HCEC 1CT (cell line): ENCODE results near the gene MTHFD2L.
"Not testable (repeated sequence)": the region's sequence is repeated elsewhere in the genome, so short reads cannot be mapped to it uniquely, and the experiment has no call there.

Experiments used
- DNase-seq: peaks from one replicate; pipeline ENCODE4 v3.0.0-alpha.2; 2017

MTHFD2L gene

DNA sequence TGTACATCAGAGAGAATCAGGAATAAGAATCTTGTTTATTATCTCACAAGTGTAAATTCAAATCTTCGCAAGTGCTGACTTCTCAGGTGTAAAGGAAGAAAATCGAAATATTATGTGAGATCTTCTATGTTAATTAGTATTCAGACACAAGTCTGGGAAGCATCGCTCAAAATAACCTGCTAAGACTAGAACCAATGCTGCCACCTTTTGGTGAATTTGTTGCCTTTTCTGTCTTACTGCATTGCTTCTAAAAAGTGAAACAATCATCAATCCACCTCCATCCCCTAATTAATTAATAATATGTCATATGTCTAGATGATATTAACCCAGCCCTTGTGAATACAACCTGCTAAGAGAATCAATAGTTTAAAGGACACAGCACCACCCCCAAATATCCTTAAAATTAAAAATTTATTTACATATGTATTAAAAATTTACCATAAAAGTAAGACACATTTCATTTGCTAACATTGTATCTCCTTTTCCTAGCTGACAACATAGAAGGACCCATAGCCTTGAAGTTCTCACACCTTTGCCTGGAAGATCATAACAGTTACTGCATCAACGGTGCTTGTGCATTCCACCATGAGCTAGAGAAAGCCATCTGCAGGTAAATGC lies 153.9 kb downstream of the MTHFD2L start:
- DNase-seq = no peak

DNA sequence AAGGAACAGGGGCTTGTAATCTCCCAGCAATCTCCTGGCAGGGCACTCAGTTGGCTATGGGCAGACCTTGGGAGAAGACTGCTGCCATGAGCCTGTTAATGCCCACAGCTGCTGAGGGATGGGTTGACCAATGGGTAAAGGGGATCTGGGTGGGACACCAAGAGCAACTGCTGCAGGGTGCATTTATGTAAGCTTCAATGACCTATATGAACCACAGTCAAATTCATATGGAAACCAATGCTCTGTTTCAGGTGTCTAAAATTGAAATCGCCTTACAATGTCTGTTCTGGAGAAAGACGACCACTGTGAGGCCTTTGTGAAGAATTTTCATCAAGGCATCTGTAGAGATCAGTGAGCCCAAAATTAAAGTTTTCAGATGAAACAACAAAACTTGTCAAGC lies 156.4 kb downstream of the MTHFD2L start:
- DNase-seq = no peak

DNA sequence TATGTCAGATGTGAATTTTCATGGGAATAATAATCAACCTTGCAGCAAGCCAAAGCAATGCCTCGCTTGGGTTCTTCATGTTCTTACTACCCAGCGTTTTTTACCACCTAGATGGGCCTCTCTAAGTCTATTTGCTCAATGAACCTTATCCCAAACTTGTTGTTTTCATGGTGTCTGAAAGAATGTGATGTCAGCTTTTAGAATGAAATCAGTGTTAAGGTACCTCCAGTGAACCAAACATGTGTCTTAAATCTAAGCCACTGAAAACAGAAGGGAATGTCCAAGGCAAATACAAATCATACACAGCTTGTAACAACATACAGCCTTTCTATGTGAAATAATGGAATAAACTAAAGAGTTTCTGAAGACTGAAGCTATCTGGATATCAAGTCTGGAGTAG lies 157.0 kb downstream of the MTHFD2L start:
- no peak for DNase-seq

DNA sequence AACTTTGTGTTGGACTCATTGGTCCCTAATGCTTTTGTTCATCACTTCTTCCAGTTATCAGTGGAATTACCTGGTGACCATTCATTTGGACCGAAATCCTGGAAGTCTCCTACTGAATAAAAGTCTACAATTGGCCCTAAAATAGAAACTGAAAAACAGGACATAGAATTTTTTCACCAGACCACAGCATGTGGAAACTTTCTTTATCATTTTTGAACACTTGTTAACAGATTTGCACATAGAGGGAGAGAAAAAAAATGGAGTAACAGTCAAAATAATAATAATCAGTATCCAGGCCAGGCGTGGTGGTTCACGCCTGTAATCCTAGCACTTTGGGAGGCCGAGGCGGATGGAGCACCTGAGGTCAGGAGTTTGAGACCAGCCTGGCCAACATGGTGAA lies 157.5 kb downstream of the MTHFD2L start:
- DNase-seq = no peak

DNA sequence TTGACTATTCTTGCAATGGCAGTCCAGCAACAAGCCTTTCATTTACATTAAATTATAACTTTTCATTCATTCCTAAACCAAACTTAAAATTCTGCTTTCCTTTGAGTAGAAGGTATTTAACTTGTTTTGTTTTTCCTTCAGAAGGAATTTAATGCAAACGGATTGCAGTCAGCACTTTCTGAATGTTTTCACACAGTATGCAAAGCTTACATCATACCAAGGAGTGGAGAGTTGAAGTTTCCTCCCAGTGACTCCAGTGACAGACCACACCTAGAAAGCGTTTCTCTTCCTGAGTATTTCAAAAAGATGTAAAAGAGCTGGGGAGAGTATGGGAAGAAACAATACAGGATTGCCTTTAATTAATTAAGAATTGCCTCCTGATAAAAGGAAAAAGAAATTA lies 158.5 kb downstream of the MTHFD2L start:
- no peak for DNase-seq

DNA sequence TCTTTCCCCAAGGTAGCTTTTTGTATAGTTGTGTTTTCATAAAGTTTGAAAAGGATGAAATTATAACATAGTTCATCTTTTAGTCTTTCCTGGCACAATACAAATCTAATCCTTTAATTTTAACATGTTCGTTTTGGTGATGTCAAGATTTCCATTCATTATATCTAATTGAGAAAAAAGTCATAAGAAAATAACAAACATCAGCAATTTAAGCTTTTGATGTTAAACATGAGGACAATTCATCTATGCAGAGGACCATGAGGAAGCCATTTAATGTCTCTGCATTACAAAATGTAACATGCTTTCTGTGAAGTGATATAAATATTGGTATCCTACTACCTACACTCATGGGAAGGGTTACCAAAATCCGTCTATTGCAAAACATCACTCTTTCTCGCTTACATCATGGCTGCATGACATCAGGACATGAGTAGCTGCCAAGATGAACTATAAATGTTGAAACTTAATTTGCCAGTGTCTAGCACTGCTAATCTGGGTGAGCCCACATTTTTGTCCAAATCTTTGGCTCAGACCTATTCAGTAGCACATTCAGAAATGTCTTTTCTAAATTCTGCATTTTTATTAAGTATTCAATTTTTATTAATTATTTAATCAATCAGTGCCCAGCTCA lies 159.8 kb downstream of the MTHFD2L start:
- DNase-seq = no peak

DNA sequence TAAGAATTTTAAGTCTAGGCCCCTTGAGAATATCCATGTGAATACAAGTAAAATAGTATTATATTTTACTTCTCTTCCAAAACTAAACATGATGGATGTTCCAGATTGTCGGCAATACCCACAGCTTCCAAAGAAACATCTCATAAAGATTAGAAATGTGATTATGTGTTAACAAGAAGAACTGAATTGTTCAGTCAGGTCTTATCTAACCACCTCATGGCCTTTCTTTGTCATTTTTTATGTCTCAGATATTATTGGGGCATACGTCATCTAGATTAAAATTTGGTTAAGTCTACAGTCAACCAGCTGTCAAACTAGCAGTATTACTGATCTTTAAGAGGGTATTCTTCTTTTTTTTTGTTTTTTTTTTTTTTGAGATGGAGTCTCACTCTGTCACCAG lies 160.4 kb downstream of the MTHFD2L start:
- DNase-seq = no peak

DNA sequence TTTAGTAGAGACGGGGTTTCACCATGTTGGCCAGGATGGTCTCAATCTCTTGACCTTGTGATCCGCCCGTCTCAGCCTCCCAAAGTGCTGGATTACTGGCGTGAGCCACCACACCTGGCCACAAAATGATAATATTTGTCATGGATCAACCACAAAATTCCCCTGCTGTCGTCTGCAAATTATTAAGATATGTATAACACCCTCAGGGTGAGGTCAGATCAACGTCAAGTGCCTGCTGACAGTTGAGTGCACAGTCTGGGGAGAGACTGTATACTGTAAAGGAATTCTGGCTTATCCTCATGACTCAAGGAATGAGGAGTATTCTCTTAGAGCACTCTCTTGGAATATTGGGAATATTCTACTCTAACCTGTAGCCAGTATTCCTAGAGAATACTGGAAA lies 161.6 kb downstream of the MTHFD2L start:
- DNase-seq = no peak

DNA sequence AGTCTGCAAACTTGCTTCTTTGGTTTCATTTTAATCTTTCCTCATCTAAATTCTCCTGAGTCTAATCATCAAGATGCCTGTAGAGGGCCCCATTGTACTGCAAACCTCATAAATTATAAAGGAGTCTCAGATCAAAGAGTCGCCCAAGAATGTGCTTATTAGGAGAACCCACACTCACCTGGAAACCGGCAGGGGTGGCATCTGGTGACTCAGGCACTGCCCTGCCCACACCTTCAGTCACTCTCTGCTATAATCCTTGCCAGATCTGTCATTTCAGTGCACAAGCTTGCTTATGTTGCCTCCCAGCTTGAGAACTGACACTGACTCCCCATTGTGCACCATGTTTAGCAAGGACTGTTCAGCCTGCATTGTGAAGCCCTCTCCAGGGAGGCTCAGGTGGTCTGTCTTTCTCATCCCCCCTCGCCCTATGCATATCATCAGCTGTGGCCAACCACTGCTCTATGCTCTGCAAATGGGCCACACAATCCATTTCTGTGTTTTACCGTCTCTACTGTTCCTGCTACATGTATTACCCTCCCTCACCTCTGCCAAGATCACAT lies 162.7 kb downstream of the MTHFD2L start:
- peak; percentile 57 for DNase-seq

DNA sequence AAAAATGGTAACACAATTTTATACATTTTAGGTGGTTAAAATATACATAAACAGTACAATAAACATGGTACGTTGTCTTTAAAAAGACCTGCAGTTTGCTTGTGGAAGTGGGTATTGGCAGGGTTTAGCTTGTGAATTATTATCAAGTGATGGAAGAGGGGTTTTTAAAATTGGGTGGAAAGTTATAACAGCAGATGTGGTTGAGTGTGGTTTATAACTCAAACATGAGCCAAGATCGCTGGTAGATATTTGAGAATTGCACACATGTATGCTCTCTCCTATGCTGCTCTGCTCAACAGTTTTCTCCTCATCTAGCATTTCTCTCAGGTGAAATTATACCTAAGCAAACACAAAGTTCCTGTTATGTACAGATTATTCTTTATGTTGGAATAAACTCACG lies 164.4 kb downstream of the MTHFD2L start:
- no peak for DNase-seq

DNA sequence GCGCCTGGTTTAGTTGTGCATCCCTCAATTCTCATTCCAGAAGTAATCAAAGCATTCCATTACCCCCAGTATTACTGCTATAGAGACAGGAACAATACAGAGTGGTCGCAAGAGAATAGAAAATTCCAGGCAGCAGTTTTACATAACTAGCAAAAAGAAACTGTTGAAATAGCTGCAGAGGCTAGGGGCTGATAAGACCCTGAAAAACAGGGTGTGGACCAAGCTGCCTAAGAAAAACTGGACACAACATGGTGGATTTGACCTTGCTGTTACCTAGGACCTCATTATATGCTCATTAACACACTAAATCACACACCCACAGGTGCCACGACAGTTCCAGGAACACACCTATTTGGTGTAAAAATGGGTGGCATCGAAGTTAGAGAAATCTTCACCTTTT lies 165.7 kb downstream of the MTHFD2L start:
- DNase-seq = no peak

DNA sequence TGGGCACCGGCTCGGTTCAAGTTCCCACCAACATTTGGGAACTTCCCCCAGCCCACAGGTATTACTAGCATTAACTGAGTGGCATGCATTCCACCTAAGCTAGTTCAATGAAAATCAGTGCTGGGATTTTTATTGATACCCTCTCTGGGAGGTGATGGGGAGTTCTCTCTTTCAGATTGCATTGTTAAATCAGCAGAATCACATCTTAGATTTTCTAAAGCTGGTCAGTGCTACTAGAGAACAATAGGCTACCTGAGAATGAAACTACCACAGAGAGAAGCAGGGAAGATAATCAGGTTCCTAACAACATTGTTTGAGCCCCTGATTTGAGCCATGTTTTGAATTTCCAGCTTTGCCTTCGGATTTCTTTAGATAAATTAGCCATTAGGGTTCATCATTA lies 166.3 kb downstream of the MTHFD2L start:
- no peak for DNase-seq

DNA sequence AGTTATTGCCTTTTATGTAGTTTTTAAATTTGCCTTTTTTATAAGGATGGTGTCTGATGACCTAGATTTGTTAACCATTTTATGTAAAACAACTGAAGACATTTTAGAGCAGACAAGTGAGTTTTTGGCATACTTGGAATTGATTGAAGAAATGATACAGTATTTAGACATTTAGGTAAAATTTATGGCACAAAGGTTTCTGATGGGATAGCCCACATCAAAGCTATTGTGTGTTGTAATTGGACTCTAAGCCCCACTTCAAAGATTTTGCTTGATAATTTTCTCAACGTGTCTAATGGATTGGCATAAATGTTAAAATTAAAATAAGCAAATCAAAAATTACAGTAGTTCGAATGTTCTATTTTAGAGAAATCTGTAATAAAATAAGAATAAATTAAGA lies 168.0 kb downstream of the MTHFD2L start:
- DNase-seq = no peak

DNA sequence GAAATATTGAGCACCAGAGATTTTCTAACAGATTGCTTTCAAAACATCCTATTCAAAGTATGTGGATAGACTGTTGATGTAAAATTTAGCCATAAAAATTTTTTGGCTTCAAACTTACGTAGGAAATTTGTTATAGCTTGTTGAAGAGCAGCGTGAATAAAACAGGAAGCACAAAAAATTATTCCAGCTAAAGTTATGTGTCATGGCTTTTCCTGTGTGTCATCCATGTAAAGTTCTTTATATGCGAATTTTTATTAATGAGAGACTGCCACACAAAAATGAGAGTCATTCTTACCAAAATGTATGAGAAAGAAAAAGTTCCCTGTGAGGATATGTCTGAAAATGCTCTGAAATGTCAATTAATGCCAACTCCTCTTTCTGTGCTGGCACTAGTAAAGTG lies 169.8 kb downstream of the MTHFD2L start:
- DNase-seq = peak; percentile 26

DNA sequence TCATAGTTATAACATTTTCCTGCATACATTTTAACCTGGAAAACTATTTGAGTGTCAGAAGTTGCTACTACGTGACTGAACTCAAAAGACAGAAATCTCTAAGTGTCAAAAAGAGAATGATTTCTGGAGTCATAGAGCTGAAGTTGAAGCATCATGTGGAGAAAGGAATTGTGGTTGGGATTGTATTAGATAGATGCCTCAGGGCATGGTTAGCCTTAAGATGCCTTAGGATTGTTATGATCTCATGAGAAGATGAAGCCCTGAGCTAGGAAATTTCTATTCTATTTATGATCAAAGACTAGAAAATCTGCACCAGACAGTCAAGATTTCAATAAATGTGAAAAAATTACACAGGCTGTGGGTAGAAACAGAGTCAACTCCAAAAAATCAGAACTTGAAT lies 170.6 kb downstream of the MTHFD2L start:
- no peak for DNase-seq

DNA sequence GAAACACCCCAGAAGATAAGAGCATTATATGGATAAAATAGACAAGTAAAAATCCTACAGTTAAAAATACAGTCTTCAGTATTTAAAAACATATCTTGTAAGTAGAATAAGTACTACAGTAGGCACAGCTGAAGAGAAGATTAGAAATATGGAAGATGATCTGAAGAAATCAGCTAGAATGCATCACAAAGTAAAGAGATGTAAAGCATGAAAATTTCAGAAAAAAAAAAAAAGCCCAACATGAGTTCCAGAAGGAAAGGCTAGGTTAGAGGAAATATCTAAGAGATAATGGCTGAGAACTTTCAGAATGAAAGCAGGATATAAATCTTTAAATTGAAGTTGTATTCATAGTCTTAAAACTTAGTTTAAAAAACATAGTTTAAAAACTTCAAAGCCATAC lies 171.4 kb downstream of the MTHFD2L start:
- no peak for DNase-seq

DNA sequence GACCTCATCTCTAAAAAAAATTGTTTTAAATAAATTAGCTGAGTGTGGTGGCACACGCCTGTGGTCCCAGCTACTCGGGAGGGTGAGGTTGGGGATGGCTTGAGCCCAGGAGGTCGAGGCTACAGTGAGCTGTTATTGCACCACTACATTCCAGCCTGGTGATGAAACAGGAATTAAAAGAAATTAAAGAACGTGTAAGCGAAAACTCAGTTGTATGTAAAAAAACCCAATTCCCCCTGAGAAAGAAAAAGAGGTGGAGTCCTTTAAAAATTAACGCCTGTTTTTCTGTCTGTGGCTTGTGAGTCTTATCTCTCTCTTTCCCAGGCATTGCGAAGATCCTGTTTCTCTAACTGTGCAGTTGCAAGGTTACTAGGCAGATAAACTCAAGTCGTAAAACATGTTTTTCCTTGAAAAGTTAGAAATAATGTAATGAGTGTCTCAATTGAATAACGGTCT lies 172.4 kb downstream of the MTHFD2L start:
- DNase-seq = no peak

DNA sequence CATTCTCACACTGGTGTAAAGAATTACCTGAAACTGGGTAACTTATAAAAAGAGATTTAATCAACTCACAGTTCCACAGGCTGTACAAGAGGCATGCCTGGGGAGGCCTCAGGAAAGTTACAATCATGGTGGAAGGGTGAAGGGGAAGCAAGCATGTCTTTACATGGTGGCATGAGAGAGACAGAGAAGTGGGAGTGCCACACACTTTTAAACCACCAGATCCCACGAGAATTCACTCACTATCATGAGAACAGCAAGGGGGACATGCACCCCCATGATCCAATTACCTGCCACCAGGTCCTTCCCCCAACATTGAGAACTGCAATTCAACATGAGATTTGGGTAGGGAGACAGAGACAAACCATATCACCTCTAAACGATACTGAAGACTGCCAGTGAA lies 173.3 kb downstream of the MTHFD2L start:
- no peak for DNase-seq

DNA sequence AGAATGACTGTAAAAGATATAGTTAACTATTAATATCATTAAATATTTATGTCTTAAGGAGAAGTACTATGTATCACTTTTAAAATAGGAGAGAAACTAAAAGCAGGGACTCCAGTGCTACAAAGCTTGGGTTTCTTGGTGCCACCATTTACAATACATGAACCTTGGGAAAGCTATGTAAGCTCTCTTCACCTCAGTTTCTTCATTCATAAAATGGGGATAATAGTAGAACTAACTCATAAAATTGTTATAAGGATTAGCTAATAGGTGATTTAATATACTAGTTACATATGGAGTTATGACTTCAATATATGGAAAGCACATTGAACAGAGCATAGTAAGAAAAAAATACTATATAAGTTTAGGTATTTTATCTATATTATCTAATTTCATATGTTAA lies 174.0 kb downstream of the MTHFD2L start:
- DNase-seq = no peak

DNA sequence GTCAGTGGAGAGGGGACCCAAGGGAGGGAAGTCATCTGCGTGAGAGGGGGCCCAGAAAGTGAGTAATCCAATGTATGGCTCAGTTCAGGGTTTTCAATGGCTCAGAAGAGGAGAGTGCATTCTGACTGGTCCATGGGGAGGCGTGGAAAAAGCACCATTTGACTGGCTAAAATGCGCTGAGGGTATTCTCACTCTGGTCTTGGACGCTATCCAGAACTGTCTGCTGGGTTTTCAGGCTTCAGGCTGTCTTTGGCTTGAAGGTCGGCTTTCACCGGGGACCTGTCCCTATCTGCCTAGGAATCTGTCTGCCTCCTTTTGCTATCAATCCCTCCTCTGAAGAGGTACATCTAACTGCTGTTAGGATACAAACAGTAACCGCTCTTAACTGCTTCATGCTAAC lies 176.7 kb downstream of the MTHFD2L start:
- no peak for DNase-seq

DNA sequence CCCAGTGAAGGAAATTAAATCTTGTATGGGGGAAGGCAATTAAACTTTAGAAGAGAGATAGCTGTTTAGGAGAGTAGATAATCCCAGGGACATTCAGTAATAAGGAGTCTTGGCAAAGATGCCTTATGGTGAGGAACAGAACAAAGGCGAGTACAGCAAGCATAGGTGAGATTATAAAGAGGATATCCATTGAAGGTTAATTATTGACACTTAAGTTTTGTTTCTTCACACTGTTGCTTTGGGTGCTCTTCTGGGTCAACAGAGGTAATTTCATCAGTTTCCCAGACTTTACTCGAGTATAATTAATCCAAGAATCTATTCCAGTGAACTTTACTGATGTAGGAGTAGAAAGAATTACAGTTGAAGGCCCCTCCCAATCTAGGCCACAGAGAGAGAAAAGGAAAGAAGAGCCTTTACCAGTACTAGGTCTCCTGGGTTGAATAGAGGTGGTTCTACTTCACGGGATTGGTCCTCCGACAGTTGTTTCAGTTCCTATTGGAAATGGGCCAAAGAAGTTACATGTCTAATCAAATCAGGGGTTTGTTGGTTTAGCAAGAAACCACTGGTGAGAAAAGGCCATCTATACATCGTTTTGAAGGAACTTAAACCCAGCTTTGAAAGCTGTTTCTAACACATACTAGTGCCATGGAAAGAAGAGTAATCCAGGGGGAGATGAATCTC lies 177.6 kb downstream of the MTHFD2L start:
- no peak for DNase-seq

DNA sequence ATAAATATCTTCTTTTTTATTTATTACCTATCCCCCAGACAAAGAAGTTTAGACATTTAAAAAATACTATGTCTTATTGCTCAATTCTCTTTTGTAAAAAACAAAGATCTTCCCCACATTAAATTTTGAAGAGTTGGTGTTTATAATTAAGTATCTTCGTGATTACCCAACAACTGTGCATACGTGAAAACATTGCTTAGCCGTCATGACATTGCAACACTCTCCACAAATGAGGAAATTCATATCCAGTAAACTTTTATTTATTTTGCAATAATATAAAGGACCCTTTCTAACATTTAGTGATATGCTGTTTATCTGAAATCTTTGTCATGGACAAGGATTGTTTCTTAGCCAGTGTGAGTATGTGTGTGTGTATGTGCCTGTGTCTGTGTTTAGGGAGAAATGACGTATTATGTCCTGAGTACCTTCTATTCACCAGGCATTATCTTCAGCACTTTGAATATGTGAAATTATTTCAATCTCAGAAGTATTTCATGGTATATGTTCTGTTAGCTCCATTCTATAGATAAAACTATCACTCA lies 180.9 kb downstream of the MTHFD2L start:
- DNase-seq = peak; percentile 20

DNA sequence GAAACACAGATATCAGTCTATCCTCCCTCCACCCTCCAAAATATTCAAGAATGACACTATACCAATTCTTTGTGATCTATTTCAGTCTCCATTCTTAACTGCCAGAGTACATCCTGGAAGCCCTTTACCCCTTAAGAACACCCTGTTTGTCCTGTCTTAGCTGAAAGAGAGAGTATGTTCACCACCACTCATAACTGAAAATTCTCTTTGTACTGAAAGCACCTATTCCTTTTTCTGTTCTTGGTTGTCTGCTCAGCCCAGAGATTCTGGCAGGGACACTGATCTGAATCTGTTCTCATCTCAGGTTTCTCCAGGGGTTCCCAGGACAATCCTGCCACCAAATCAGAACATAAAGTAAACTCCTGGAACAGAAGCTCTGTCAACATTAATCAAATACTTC lies 181.6 kb downstream of the MTHFD2L start:
- DNase-seq = no peak

DNA sequence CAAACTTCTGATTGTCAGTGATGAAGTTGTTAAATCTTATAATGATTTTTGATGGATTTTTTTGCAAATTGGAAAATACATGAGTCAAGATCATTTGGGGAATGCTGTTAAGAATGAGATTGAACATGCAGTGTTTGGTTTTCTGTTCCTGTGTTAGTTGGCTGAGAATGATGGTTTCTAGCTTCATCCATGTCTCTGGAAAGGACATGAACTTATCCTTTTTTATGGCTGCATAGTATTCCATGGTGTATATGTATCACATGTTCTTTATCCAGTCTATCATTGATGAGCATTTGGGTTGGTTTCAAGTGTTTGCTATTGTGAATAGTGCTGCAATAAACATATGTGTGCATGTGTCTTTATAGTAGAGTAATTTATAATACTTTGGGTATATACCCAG lies 182.5 kb downstream of the MTHFD2L start:
- DNase-seq = not testable (repeated sequence)
